Spleen (tissue), 7 donors: ENCODE results near the gene LCE4A.

Experiments used
- POLR2A ChIP-seq, 3 donors: fragments of 450-650 bp; IDR thresholded peaks; one replicate each; pipeline ENCODE4 v1.5.1; 2017; ENCODE audit warnings: antibody characterized with exemption in 3 of 3, mild to moderate bottlenecking in 1 of 3
- POLR2AphosphoS5 ChIP-seq, 3 donors: sonication (generic); formaldehyde crosslinking; IDR thresholded peaks; one replicate each; pipeline ENCODE4 v1.5.1; 2017; ENCODE audit warnings: antibody characterized with exemption in 3 of 3
- TF ChIP-seq, protein P1 (sequence below), 11 experiments: fragments of 200-600 bp in 7 of 11; fragments of 450-650 bp in 4 of 11; sonication (generic) in 4 of 11; IDR thresholded peaks in 8 of 11; conservative IDR thresholded peaks in 3 of 11; 1 replicate in 7 of 11; 2 replicates in 4 of 11; pipeline versions ENCODE4 v1.4.0 to v1.8.0; 2016 to 2021; ENCODE audit warnings: antibody characterized with exemption in 11 of 11, inconsistent platforms in 4 of 11, mild to moderate bottlenecking in 1 of 11
- donor health status: DM: no; HTN: no; CAD: no; lungs with moderate emphysema.
- donor health status: DM: no; HTN: no; CAD: no.
- donor health status: DM: no; HTN: no; CAD: no.

DNA sequence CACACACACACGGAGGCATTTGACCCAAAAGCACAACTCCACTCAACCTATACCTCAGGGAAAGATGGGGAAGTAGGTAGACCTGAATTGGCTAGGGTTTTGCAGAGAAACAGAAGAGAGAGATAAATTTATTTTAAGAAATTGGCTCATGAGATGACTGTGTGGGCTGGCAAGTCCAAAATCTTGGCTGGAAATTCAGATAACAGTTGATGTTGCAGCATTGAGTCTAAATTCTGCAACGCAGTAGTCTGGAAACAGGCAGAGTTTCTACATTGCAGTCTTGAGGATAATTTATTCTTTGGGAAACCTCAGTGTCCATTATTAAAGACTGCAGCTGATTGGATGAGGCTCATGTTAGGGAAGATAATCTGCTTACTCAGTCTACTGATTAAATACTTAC lies 26.3 kb upstream of the LCE4A start:
- TF ChIP-seq, protein P1, sequence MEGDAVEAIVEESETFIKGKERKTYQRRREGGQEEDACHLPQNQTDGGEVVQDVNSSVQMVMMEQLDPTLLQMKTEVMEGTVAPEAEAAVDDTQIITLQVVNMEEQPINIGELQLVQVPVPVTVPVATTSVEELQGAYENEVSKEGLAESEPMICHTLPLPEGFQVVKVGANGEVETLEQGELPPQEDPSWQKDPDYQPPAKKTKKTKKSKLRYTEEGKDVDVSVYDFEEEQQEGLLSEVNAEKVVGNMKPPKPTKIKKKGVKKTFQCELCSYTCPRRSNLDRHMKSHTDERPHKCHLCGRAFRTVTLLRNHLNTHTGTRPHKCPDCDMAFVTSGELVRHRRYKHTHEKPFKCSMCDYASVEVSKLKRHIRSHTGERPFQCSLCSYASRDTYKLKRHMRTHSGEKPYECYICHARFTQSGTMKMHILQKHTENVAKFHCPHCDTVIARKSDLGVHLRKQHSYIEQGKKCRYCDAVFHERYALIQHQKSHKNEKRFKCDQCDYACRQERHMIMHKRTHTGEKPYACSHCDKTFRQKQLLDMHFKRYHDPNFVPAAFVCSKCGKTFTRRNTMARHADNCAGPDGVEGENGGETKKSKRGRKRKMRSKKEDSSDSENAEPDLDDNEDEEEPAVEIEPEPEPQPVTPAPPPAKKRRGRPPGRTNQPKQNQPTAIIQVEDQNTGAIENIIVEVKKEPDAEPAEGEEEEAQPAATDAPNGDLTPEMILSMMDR (IDR thresholded peaks at IDR 0.05 in 8 of 11, conservative IDR thresholded peaks at IDR 0.05 in 3 of 11): no peak
- no peak for TF ChIP-seq POLR2A (IDR thresholded peaks at IDR 0.05)
- TF ChIP-seq POLR2AphosphoS5 (IDR thresholded peaks at IDR 0.05): no peak
